GM21737 (cell line): ENCODE results near the gene APLP1.
"Not testable (repeated sequence)": the region's sequence is repeated elsewhere in the genome, so short reads cannot be mapped to it uniquely, and the experiment has no call there.

Experiments
- ATAC-seq: cut with Tn5 transposase; IDR thresholded peaks from one replicate; pipeline ENCODE4 v1.9.1; 2021; ENCODE audit warnings: mild to moderate bottlenecking, moderate library complexity; ENCODE audit not compliant: unreplicated experiment

Gene APLP1

GRCh38 chr19:35903550-35904179 is 35.3 kb downstream of the APLP1 start:
- ATAC-seq: peak; percentile 38

DNA sequence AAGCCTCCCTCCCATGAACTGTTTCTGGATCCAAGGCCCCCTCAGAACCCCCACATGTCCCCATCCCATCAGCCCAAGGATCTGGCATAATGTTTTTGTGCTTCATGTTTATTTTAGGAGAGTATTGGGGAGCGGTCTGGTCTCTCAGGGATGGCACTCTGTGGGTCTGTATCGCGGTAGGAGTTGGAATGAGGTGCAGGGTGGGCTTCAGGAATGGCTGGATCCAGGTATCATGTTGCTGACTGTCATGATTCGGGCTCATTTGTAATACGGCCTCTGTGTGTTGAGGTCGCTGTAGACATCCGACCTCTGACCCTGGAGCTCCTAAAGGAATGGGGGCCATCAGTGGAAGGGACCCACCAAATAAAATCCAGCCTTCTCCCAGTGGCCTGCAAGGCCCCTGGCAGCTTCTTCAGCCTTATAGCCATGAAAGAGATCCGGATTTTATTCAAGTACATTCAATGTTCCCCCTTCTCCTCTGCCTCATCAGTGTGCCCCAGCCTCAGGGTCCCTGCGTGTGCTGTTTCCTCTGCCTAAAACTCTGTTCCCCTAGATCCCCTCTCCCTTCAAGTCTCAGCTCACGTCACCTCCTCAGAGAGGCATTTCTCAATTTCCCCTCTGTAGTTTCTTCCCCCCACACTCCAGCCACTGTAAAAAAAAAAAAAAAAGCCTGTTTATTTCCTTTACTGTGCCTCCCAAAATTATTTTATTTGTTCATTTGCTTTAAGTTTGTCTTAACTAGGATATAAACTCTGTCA is 36.1 kb downstream of the APLP1 start:
- no peak for ATAC-seq

GRCh38 chr19:35905178-35905727 is 36.9 kb downstream of the APLP1 start:
- ATAC-seq: no peak

GRCh38 chr19:35907377-35907745 is 39.0 kb downstream of the APLP1 start:
- no peak for ATAC-seq

GRCh38 chr19:35908010-35908441 is 39.7 kb downstream of the APLP1 start, which contains the start of gene TYROBP:
TSS of gene TYROBP (minus strand) at chr19:35908295. CDS start at chr19:35908228, 67 bp downstream.
- no peak for ATAC-seq

- peak; percentile 45 for ATAC-seq
Observed at GRCh38 chr19:35908973-35909683, 40.8 kb downstream of the APLP1 start.

DNA sequence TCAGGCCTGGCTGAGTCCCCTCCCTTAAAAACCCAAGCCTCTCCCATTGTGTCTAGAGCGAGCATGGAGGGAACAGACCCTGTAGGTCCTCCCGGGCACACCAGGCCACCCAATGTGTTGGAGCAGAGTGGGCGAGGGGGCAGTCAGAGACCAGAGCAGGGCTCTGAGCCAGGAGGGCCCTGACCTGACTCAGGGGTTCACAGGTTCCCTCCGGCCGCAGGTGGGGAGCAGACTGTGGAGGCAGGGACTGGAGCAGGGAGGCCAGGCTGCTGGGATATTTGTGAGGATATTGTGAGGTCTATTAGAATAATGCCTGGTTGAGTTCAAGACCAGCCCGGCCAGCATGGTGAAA is 41.3 kb downstream of the APLP1 start:
- no peak for ATAC-seq

- not testable (repeated sequence) for ATAC-seq
Observed at GRCh38 chr19:35910355-35910754, 42.0 kb downstream of the APLP1 start.

DNA sequence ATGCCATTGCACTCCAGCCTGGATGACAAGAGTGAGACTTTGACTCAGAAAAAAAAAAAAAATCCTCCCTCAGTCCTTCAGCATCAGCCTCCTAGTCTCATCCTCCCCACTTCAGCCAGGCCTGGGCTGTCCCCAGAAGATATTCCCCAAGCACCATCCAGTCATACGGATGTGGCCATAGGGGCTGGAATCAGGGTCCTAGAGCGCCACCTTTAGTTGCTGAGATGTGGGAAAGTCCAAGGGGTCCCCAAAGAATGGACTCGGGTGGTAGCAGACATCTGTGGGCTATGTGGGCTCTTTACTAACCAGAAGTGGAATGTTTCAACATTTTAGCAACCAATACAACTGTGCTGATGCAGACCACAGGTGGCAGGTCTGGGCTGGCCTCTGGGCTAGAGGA is 42.8 kb downstream of the APLP1 start:
- no peak for ATAC-seq

DNA sequence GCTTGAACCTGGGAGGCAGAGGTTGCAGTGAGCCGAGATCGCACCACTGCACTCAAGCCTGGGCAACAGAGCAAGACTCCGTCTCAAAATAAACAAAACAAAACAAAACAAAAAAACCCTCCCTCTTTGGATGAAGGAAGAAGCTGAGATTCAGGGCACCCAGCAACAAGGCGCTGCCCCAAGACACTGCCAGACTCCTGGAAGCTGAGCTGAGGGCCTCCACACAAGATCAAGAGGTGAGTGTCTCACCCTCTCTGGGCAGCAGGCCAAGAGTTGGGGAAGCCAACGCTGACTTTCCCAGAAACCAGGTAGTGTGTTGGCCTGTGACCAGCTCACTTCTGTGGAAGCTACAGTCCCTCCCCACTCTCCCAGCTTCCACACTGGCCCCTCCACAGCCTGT is 43.4 kb downstream of the APLP1 start:
- no peak for ATAC-seq

- no peak for ATAC-seq
Observed at GRCh38 chr19:35913589-35913988, 45.2 kb downstream of the APLP1 start.

DNA sequence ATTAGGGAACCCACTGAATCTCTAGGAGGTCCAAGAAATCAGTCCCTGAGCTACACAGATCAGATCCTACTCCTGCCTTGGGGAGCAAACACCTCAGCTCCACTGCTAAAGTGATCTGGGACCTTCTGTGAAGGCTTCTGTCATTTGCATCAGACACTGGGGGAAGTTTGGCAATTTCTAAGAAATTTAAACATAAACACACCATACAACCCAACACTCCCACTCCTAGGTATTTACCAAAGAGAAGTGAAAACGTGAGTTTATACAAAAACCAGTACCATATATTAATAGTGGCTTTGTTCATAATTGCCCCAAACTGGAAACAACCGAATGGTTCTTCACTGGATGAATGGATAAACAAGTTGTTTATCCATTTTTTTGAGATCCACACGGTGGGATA is 47.1 kb downstream of the APLP1 start:
- ATAC-seq: no peak

- no peak for ATAC-seq
Observed at GRCh38 chr19:35919306-35919705, 50.9 kb downstream of the APLP1 start.

- ATAC-seq: no peak
Observed at GRCh38 chr19:35921012-35921411, 52.6 kb downstream of the APLP1 start.

- no peak for ATAC-seq
Observed at GRCh38 chr19:35925501-35925900, 57.1 kb downstream of the APLP1 start.

- ATAC-seq: no peak
Observed at GRCh38 chr19:35928507-35928906, 60.1 kb downstream of the APLP1 start.
